HG03108 (cell line): ENCODE data around the gene CTXN2.

Experiments
- ATAC-seq: cut with Tn5 transposase; IDR thresholded peaks from one replicate; pipeline ENCODE4 v1.9.1; 2021; ENCODE audit warnings: moderate library complexity; ENCODE audit not compliant: unreplicated experiment

Gene CTXN2

DNA sequence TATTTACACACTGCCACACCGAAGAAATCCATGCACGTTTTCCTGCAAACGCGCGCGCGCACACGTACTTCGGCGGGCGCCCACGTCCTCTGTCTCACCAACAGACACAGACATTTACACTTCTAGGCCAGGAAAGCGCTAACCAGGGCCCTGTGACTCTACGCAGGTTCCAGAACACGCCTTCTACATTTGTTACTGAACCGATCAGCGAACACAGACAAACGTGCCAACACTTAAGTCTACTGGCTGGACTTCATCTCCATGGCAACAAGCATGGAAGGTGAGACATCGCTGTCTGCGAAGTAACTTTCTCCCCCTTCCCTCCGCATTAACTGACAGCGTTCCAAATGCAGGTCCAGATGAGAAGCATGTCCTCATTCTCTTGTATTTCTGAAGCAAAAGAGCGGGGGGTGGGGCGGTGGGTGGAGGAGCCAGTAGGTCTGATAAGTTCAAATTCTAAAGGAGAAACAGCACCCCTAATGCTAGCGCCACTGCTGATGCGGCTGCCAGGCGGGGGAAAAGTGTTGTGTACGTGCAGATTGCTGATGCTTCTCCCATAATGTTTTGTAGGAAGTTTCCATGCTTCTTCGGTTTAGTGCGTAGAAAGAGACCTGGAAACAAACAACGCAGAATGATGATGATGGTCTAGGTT is at the start of gene CTXN2:
TSS of gene CTXN2 (plus strand) at position 92 of the 652 bp plus-strand sequence. CDS start 9,636 bp downstream, outside the sequence.
- ATAC-seq = no peak

DNA sequence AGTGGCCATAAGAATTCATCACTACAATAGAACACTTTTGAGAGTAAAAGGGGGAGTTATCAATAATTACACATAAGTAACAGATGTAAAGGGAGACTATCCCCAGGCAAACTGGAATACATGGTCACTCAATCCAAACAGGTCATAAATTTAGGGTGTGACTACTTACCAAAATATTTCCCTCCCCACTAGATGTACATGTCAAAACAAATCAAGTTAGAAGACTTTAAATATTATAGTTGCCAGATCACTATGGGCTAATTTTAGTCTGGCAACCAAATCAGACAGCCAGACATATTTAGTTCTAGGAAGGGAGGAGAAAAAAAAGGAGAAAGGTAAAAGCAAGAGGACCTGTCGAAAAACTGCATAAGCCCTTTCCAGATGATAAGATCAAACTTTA is 47.6 kb upstream of the CTXN2 start:
- no peak for ATAC-seq

DNA sequence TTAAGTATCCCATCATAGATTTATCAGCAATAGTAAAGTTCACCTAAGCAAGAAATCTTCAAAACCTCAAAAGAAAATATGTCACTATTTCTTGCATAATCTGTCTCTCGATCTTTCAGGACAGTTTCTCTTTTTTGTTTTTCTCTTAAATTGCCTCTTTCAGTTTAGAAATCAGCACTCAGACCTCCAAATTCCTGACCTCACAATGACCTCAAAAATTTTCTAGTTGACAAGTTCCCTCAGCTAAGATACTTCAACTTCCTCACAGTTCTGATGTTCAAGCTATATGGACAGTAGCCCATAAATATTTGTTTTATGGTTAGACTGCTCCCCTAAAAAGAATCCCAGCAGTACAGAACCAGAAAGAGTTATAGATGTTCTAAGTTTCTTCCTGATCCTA is 46.6 kb upstream of the CTXN2 start:
- ATAC-seq = no peak

DNA sequence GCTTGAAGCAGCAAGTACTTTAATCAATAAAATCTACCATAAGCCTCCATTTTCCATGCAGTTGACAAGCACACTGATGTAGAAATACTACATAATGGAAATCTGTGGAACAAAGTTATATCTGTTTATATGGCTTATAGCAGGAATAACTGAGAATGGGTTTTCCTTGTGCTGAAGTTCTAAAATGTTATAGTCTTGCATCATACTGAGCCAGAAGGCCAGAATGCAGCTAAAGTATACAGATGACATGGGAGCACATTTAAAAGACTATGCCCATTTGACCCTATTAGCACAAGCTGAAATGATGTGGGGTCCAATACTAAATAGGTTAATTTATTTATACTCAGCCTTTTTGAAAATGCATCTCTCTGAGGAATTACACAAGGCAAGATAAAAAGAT is 45.5 kb upstream of the CTXN2 start:
- no peak for ATAC-seq

DNA sequence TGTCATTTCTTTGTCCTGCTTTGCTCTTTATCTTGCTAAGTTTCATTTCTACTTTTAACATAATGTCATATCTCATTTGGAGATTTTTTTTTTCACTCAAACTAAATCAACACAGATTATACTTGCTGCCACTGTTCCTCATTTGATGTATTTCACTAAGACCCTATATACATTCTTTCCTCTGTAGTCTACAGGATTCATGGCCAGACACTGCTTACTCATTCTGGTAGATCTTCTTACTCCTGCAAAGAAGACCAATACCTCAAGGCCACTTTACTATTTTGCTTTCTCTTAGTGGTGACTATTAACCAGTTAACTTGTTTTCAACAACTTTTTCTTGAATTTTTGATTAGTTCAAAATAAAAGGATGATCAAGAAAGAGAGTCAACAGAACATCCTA is 44.1 kb upstream of the CTXN2 start:
- ATAC-seq = no peak

DNA sequence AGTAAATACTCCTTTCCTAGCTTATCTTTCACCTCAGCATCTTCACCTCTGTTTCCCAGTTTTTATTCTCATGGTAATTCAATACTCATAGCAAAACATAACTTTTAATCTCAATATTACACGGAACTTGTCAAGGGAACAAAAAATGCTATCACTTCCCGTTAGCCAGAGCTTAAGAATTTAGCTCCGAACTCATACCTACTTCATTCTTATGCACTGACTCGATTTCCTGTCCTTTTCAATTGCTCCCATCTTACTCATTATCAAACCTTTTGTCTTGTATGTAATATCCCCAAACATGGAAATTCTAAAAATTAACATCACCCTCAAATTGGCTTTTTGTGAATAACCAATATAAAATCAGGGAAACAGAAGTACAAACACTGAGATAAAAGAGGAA is 41.6 kb upstream of the CTXN2 start:
- no peak for ATAC-seq

DNA sequence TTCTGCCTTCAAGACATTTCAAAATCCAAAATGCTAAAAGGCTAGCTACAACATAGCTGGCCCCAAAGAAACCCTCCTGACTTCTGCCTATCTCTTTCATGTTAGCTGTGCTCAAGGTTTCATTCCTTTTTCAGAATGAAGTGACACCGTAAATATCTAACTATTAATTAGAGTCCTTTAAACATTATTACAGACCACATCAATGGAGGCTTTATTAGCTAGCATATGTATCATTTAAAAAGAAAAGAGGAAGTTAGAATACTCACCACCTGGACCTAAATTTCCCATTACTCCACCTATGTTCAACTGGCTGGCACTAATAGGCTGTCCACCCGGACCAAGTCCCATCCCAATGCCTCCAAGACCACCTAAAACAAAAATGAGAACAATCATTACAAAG is 37.9 kb upstream of the CTXN2 start:
- ATAC-seq = no peak

DNA sequence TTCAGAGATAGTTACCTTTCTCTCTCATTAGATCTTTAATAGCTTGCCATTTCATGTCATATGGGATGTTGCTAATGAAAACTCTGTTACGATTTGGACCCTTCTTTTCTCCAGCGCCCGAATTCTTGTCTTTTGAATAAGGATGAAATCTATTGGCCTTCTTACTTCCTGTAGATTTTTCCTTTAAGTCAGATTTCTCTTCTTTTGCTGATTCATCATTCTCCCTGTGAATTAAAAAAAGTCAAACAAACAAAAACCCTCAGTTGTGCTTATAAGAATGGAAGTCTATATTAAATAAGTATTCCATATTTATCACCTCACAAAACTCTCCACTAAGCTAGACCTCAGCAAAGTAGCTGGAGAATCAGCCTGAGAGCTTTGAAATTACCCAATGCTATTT is 22.8 kb upstream of the CTXN2 start:
- no peak for ATAC-seq

DNA sequence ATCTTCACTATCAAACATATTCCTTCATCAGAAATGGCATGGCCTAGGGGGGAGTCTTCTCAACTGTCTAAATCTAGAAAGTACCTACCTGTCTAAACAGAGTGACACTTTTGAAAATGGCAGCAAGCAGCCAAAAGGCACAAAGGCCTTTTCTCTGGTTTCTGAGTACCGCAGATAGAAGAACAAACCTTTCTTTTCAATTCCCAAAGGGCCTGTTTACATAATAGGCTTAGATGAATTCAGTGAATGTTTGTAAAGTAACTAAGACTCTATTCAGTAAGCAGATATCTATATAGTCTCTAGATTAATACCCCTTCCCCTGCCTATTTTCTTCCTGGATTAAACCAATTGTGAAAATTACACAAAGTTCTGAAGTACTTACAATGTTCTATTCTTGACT is 20.5 kb upstream of the CTXN2 start:
- ATAC-seq = no peak

DNA sequence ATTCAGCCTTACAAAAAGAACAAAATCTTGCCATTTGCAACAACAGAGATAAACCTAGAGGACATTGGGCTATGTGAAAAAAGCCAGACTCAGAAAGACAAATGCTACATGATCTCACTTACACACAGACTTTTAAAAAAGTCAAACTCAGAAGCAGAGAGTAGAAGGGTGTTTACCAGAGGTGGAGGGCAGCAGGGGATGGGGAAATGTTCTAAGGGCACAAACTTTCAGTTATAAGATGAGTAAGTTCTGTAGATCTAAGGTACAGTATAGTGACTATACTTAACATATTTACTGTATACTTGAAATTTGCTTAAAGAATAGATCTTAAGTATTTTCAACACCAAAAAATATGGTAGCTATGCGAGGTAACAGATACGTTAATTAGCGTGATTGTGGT is 16.3 kb upstream of the CTXN2 start:
- ATAC-seq = no peak

DNA sequence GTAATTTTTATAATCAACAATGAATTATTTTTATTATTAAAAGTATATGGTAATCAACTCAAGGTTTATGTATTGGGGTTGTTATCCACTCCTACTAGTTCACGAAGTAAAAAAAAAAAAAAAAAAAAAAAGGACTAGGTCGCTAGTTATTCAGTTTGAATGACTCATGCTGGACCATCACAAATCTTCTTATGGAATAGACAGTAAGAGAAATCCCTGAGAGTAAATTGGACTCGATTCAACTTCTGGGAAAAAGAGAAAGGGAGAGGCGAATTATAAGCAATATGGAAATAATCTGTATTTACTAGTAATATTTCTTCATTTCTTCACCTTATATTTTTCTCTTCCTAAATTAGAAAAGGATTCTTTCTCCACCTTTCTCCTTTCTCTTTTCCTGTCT is 15.4 kb upstream of the CTXN2 start:
- ATAC-seq = no peak

DNA sequence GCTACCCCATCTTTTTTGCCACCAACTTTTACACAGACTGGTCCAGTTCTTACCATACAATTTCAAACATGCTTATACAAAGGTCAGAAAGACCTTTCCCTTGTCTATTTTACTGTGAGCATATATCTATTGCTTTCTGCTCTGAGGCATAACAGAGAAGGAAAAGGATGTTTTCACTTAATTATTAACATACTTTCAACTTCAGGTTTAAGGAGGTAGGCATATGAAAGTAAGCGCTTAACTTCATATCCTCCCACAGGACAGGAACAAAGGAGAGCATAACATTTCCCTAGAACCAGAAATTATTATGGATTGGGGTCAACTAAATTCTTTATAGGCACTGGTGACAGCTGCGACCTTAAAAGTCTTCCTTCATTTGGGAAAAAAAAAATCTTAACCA is 14.5 kb upstream of the CTXN2 start:
- no peak for ATAC-seq

DNA sequence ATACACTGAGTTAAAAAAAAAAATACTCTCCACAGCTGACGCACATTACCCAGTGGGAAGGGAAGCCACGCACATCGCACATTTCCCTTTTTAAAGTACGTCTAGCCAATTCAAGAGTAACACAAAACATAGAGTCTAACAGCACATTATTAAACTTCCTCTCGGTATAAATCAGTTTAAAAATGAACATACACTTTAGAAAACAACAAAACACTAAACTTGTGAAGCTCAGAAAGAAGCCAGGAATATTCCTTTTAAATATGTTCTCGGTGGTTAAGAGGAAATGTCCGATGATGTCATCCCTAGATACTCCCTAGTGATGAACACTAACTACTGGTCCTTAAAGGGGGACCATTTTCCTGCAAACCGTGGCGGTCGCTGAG is 14.1 kb upstream of the CTXN2 start:
- ATAC-seq = peak; percentile 42

DNA sequence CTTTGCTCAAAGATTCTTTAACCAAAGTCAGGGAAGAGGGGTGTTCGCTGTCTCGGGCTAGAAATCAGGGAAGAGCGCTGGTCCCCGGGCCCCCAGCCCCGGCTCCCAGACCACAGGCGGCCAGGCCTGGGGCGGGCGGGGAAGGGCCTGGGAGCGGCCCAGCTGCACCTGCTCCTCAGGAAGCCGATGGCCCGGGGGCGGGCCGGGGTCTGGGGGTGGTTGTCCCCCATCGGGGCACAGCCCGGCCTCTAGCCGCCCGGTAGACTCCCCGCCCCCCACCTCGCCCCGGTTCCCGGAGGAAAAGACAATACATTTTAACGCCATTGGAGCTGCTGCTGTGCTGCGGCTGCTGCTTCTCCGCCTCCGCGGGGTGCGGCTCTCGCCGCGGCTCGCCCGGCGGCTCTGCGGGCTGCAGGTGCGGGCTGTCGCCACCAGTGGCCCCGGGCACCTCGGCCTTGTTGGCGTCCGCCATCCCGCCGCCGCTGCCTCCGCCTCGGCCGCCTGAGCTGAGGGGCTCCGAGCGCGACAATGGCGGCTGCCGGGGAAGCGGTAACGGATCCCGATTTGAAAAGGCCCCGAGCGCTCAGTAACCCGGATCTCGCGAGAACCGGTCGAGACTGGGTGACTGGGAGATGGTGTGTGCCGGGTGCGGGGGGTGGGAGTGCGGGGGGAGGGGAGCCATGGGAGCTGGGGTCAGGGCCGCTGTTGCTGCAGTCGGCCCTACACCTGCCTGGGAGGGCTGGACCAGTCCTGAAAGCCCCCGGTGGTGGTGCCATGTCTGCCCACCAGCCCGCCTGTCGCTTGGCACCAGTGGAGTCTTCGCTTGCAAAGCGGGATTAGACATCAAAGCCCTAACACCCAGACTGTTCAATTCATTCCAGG is 13.5 kb upstream of the CTXN2 start, which contains the start of gene MYEF2:
TSS of gene MYEF2 (minus strand) at position 530 of the 882 bp plus-strand sequence. CDS start at position 472, 58 bp downstream.
- ATAC-seq = peak; percentile 57

DNA sequence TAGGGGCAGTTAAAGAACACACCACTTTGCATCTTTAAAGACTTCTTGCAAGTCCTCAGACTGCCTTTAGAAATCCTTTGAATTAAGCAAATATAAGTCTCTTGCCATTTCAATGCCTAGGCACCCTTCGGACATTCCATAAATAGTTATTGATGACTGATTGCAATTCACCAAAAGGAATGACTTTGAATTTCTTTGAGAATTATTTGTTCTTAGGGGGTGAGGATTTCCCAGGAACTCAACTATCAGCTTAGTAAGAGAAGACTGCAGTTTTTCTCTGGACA is 12.9 kb upstream of the CTXN2 start:
- no peak for ATAC-seq

DNA sequence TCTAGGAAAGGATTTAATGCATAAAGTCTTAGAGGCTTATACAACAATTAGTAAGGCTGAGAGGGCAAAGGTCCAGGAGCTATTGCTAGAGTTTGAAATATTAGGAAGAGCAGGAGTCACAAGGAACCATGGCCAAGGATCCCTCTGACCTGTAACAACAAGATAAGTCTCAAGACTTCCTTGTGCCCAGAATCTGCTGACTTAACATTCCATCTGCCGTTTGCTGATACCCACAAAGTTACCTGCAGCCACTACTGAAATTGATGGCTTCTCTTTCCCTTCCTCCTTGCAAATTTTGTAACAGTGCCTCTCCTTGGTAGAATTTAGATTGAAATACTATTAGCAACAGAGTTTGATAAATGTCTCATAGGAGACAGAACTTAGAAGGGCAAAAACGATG is 8.7 kb upstream of the CTXN2 start:
- no peak for ATAC-seq

DNA sequence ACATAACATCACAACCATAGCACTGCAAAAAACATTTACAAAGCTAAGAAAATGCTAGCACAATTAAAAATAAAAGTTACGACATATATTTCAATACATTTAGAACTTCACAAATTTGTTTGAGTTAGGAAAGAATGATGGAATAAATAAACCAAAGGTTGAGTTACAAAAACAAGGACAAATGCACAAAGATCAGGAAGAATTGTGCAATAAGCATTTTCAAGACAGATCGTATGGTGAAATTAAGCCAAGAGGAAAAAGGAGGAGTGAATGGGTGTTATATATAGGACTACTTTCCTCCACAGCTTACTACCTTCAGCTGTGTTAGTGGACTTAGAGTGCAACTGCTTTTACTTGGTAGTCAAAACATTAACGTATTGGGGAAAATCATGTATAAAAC is 5.9 kb upstream of the CTXN2 start:
- ATAC-seq = no peak

DNA sequence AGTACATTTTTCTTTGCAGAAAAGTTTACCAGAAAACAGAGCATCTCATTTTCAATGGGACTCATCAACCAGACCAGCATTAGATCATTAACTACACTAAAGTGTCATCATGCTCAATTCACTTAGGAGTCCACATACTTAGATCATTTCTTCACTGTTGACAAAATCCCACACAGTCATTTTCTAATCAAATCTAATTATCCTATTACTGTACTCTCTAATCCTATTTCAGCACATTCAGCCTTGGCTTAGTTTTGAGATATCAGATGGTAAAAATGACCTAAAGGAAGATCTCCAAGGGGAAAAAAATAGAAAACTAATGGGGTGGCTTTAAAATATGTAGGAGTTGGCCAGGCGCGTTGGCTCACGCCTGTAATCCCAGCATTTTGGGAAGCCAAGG is 5.2 kb upstream of the CTXN2 start:
- ATAC-seq = no peak

DNA sequence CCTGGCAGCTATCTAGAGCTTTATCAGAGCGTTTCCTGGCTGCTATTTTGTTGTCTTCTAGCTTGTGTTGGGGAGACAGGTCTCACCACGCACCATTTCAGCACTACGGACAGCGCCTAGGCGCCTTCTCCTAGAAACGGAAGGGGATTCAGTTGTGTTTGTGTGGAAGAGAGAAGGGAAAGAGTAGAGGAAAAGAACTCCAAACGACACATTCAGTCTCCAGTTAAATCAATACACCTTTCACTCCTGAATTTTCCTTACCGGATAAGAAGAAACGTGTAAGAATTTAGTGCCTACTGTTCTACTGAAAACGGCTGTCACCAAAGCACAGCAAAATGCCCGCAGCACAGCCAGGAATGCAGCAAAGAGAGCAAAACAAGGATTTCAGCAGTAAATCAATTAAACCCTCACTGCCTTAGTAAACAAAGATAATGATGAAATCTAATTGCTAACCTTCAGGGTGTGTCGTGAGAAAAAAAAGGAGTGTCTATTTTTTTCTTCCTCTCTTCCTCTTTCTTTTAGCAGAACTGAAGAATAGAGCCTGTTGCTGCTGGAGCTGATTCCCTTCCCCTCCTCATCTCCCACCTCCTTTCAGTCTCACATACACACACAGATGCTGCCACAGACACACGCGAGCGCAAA is 412 bp upstream of the CTXN2 start:
- ATAC-seq = no peak

DNA sequence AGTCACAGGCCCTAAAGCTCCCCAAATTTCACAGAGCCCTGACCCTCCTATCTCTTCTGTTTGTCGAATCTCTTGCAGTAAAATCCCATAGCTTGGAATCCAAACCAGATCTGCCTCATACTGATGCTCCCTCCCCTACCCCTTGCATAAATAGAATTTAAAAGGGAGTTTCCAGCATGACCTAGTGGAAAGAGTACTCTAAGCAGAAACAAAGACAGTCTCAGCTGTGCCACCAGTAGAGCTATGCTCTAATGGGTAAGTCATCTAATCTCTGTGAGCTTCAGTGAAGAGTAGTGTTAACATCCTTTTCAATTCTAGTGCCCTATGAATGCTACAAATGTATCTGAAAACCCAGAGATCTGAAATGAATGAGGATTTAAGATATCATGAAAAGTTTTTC is 10.6 kb downstream of the CTXN2 start:
- no peak for ATAC-seq

DNA sequence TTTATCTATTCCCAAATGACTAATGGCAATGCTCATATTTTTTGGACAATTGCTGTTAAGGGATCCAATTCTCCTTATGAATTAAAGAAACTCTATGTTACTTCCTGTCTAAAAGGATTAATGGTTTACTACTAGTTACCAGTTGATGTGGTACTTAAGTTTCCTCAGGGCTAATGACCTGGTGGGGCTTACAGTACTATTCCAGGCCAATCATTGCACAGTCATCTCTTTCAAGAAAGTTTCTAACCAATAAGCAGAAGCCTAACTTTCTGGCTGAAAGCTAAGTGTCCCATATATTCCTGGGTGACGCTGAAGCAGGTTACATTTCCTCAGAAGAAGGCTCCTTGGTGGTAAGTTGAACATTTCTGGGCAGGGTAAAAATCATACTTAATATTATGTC is 14.5 kb downstream of the CTXN2 start, which contains the start of gene SLC12A1:
TSS of gene SLC12A1 (plus strand) at position 322 of the 400 bp plus-strand sequence. CDS start 1,418 bp downstream, outside the sequence.
- ATAC-seq = no peak

DNA sequence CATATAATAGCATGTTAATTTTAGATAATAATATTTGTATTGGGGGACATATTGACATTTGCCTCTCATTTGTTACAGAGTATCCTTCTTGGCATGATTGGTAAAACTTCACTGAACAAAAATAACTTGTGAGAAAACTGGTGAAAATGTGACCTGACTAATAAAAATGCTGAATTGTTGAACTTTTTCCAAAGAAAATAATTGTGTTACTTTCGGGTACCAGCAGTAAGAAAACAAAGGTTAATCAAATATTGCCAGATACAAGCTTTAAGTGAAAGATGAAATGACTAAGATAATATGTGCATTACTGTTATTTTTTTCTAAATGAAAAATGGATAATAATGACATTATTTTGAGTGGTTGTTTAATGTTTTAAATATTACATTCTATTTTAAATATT is 29.8 kb downstream of the CTXN2 start:
- ATAC-seq = no peak
